Stomach smooth muscle (tissue), 2 donors: ENCODE data around the gene CFAP20DC.
"Not testable (repeated sequence)": the region's sequence is repeated elsewhere in the genome, so short reads cannot be mapped to it uniquely, and the experiment has no call there.

Experiments used
- H3K27ac ChIP-seq: one replicate; pipeline ENCODE4 v1.7.0; 2013; ENCODE audit warnings: mild to moderate bottlenecking, low read length, inconsistent platforms
- H3K27me3 ChIP-seq, 2 donors: one replicate each; pipeline ENCODE4 v1.7.0; 2013; ENCODE audit warnings: low read length in 2 of 2; ENCODE audit not compliant: insufficient read depth in 2 of 2, control insufficient read depth in 1 of 2
- H3K36me3 ChIP-seq, 2 donors: one replicate each; pipeline ENCODE4 v1.7.0; 2013; ENCODE audit warnings: low read length in 2 of 2; ENCODE audit not compliant: control insufficient read depth in 2 of 2, insufficient read depth in 2 of 2
- H3K4me1 ChIP-seq: one replicate; pipeline ENCODE4 v1.7.0; 2013; ENCODE audit warnings: low read length; ENCODE audit not compliant: control insufficient read depth, insufficient read depth
- H3K4me3 ChIP-seq, 2 donors: one replicate each; pipeline ENCODE4 v1.7.0; 2013; ENCODE audit warnings: low read length in 2 of 2
- H3K9ac ChIP-seq, 2 donors: one replicate each; pipeline ENCODE4 v1.7.0; 2013; ENCODE audit warnings: low read length in 2 of 2, mild to moderate bottlenecking in 1 of 2
- H3K9me3 ChIP-seq, 2 donors: one replicate each; pipeline ENCODE4 v1.7.0; 2013; ENCODE audit warnings: low read length in 2 of 2; ENCODE audit not compliant: control insufficient read depth in 2 of 2
- donor health status: healthy.
- donor health status: Pancreatic carcinoma.

CFAP20DC gene

GRCh38 chr3:58842050-58842747 is 207.6 kb downstream of the CFAP20DC start:
- H3K36me3 ChIP-seq, H3K27me3 ChIP-seq, H3K27ac ChIP-seq, H3K4me1 ChIP-seq, H3K9me3 ChIP-seq, H3K4me3 ChIP-seq, H3K9ac ChIP-seq: not testable (repeated sequence)

- Histone ChIP-seq H3K27ac (no peak overlapping the region), H3K36me3 (no peaks in the 10 kb centered on the region), H3K27me3 (no peaks in the 10 kb centered on the region), H3K9me3 (no peaks in the 10 kb centered on the region), H3K9ac (no peak overlapping the region), H3K4me1 (no peaks in the 10 kb centered on the region), H3K4me3 (no peak overlapping the region)
Measured at GRCh38 chr3:58840949-58841348, 208.9 kb downstream of the CFAP20DC start.

- Histone ChIP-seq H3K4me1 (no peaks in the 10 kb centered on the region), H3K9me3 (no peaks in the 10 kb centered on the region), H3K9ac (no peak overlapping the region), H3K27me3 (no peaks in the 10 kb centered on the region), H3K27ac (no peak overlapping the region), H3K36me3 (no peaks in the 10 kb centered on the region), H3K4me3 (no peak overlapping the region)
Measured at GRCh38 chr3:58839964-58840363, 209.9 kb downstream of the CFAP20DC start.

- no peak overlapping the region for H3K9ac ChIP-seq
- no peaks in the 10 kb centered on the region for H3K9me3 ChIP-seq
- no peaks in the 10 kb centered on the region for H3K4me1 ChIP-seq
- H3K4me3 ChIP-seq = no peak overlapping the region
- no peaks in the 10 kb centered on the region for H3K36me3 ChIP-seq
- H3K27me3 ChIP-seq = no peaks in the 10 kb centered on the region
- no peak overlapping the region for H3K27ac ChIP-seq
Measured at GRCh38 chr3:58839187-58839586, 210.6 kb downstream of the CFAP20DC start.

- Histone ChIP-seq H3K9ac (no peak overlapping the region), H3K9me3 (no peaks in the 10 kb centered on the region), H3K27ac (no peak overlapping the region), H3K27me3 (no peaks in the 10 kb centered on the region), H3K4me1 (no peaks in the 10 kb centered on the region), H3K4me3 (no peak overlapping the region), H3K36me3 (no peaks in the 10 kb centered on the region)
Measured at GRCh38 chr3:58837856-58838255, 212.0 kb downstream of the CFAP20DC start.

GRCh38 chr3:58837141-58837843 is 212.5 kb downstream of the CFAP20DC start:
- H3K27me3 ChIP-seq = no peaks in the 10 kb centered on the region
- H3K4me1 ChIP-seq = no peaks in the 10 kb centered on the region
- H3K9me3 ChIP-seq = no peaks in the 10 kb centered on the region
- no peak overlapping the region for H3K9ac ChIP-seq
- H3K27ac ChIP-seq = no peak overlapping the region
- H3K4me3 ChIP-seq = no peak overlapping the region
- H3K36me3 ChIP-seq = no peaks in the 10 kb centered on the region

GRCh38 chr3:58835086-58835485 is 214.7 kb downstream of the CFAP20DC start:
- Histone ChIP-seq H3K27me3 (no peaks in the 10 kb centered on the region), H3K9ac (no peak overlapping the region), H3K36me3 (no peaks in the 10 kb centered on the region), H3K4me3 (no peak overlapping the region), H3K9me3 (no peaks in the 10 kb centered on the region), H3K27ac (no peak overlapping the region), H3K4me1 (no peaks in the 10 kb centered on the region)

- Histone ChIP-seq H3K36me3 (no peaks in the 10 kb centered on the region), H3K27me3 (no peaks in the 10 kb centered on the region), H3K27ac (no peak overlapping the region), H3K4me1 (no peaks in the 10 kb centered on the region), H3K9ac (no peak overlapping the region), H3K4me3 (no peak overlapping the region), H3K9me3 (no peaks in the 10 kb centered on the region)
Measured at GRCh38 chr3:58833491-58833890, 216.3 kb downstream of the CFAP20DC start.

- H3K9ac ChIP-seq = no peak overlapping the region
- H3K9me3 ChIP-seq = no peaks in the 10 kb centered on the region
- H3K4me1 ChIP-seq = no peaks in the 10 kb centered on the region
- H3K27ac ChIP-seq = no peak overlapping the region
- H3K36me3 ChIP-seq = no peaks in the 10 kb centered on the region
- no peaks in the 10 kb centered on the region for H3K27me3 ChIP-seq
- no peak overlapping the region for H3K4me3 ChIP-seq
Measured at GRCh38 chr3:58829321-58830000, 220.4 kb downstream of the CFAP20DC start.

GRCh38 chr3:58824777-58825176 is 225.0 kb downstream of the CFAP20DC start:
- Histone ChIP-seq H3K9me3 (no peaks in the 10 kb centered on the region), H3K36me3 (no peaks in the 10 kb centered on the region), H3K4me1 (no peaks in the 10 kb centered on the region), H3K4me3 (no peak overlapping the region), H3K27ac (no peak overlapping the region), H3K9ac (no peak overlapping the region), H3K27me3 (no peaks in the 10 kb centered on the region)

GRCh38 chr3:58824285-58824684 is 225.5 kb downstream of the CFAP20DC start:
- Histone ChIP-seq H3K36me3 (no peaks in the 10 kb centered on the region), H3K9ac (no peak overlapping the region), H3K9me3 (no peaks in the 10 kb centered on the region), H3K4me1 (no peaks in the 10 kb centered on the region), H3K27me3 (no peaks in the 10 kb centered on the region), H3K27ac (no peak overlapping the region), H3K4me3 (no peak overlapping the region)
